Dermis lymphatic vessel endothelial cell (primary cell): Measurements from ENCODE around the gene CHD1L. TPM values are rescaled to one million over a fixed set of nuclear protein-coding genes. Genes with fewer than 3 reads are reported as not detected.

Source experiments
- total RNA-seq: library from RNA; depleted of rRNA; stranded (reverse); fragments of >200 nt; gene quantifications from 2 replicates; pipeline ENCODE4 v1.2.1, GENCODE V29; 2014

CHD1L gene
- total RNA-seq: 28.2 and 33.2 TPM in 2 replicates

DNA sequence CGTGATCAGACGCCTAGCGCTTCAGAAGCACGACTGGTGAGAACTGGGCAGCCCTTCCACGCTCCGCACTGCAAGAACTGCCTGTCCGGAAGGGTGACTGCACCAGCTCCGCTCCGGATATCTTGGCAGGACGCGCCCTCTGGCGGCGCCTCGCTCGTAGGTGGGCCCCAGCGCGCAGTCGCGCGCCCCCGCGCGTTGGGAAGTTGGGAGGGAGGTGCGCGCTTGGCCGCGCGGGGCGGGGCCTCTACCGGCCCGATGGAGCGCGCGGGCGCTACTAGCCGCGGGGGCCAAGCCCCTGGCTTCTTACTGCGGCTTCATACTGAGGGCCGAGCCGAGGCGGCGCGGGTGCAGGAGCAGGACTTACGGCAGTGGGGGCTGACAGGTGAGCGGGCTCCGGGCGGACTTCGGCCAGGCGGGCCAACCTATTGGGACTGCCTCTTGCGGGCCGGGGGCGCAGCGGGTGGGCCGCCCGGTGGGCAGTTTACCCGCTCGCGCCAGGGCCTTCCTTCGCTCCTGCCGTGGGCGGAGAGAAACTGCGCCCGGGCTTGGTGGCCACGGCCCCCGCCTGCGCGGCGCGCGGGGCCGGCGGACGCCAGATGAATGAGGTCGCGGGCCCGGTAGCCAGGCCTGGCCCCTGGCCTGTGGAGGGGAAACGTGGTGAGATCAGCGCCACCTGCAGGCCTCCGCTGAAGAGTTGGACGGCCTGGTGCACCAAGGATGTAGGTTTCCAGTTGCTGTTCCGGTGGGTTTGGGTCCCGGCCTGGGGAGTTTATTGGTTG is at the start of gene CHD1L:
Gene CHD1L, plus strand, starts transcription at position 236 of the 779 bp plus-strand sequence. Its CDS starts 20 bp downstream, at position 256.

DNA sequence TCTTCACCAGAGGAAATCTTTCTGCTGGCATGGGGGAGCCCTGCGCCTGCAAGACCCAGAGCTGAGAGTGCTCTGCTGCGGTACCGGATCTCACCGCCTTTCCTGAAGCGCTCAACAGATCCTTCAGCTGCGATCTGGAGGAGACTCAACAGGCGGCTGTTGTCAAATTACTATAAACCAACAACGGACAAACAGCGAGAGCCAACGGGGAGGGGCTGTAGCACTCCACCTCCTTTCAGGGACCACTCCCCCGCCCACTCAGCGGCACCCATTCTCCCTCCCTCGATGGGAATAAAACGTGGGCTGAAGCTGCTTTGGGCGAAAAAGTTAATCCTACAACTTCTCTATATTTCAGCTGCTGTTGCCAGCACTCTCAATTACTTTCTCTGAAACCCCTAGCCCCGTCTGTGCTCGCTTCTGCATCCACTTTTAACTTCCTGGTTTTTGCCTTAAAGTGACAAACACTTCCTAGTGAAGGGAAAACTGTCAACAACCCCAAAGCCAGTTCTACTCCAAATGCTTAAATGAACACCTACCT is 17.2 kb upstream of the CHD1L start, which contains the start of gene FMO5:
Gene FMO5, minus strand, starts transcription at position 147 of the 538 bp plus-strand sequence. CDS start 310 bp downstream, outside the sequence.

Other genes starting within 250 kb of the CHD1L start
- gene PRKAB2, start 70.2 kb upstream of the CHD1L start, total RNA-seq: 4.3 and 5.0 TPM in 2 replicates
- gene FMO5, start 17.3 kb upstream of the CHD1L start, total RNA-seq: 2.9 and 3.9 TPM in 2 replicates